OCI-M1 (cell line): ENCODE data around the gene DTX4.

Source experiments
- DNase-seq: peaks from one replicate; lab custom pipeline; 2025; lab: John Stamatoyannopoulos, UW

The DTX4 gene

GRCh38 chr11:59171508-59172322, at the start of gene DTX4:
TSS of gene DTX4 (plus strand) at chr11:59172132. CDS start at chr11:59172596, 464 bp downstream.
- DNase-seq, result peak; percentile 92

DNA sequence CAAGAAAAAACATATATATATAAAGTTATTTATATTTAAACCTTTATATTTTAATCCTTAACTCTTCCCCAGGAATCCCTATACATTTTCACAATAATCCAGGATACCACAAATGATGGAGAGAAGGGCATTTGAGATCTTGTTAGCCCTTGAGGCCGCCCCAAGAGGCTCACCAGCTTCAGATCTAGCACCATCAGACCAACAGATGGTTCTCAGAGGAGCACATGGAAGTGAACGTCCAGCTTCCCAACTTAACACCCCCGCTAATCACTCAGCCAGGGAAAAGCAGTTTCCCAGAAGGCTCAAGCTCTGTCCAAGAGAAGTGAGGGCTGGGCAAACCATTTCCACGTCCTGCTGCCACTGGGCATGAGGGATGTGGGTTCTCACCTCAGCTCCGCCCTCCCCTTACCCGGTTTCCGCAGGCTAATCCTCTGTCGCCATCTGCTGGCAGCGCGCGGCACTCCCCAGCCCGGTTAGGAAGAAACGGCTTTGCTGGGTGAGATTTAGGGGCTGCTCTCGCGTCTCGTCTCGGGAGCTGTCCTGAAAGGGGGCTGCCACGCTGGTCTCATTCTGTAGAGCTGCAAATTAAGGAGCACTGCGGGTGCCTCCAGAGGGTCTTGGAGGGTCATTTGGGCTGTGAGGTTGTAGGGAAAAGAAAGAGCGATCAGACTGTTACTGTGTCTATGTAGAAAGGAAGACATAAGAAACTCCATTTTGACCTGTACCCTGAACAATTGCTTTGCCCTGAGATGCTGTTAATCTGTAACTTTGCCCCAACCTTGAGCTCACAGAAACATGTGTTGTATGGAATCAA, 36.1 kb upstream of the DTX4 start:
- peak; percentile 88 for DNase-seq

GRCh38 chr11:59136551-59136950, 35.4 kb upstream of the DTX4 start:
- DNase-seq, result peak; percentile 83

DNA sequence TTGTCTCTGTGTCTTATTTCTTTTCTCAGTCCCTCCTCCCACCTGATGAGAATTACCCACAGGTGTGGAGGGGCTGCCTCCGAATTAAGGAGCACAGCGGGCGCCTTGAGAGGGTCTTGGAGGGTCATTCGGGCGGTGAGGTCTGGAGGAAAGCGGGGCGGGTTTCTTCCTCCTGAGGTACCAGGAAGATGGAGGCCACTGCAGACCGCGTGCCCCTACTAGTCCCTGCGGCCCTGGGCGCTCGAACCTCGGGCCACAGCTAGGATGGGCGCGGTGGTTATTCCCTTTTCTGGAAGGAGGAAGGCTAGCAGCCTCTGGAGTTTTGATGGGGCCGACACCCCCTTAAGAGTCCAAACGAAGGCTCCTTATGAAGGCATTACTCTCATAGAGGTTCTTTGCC, 34.7 kb upstream of the DTX4 start:
- no peak for DNase-seq

GRCh38 chr11:59138643-59139042, 33.3 kb upstream of the DTX4 start:
- DNase-seq, result no peak

GRCh38 chr11:59141191-59141590, 30.7 kb upstream of the DTX4 start:
- DNase-seq, result no peak

DNA sequence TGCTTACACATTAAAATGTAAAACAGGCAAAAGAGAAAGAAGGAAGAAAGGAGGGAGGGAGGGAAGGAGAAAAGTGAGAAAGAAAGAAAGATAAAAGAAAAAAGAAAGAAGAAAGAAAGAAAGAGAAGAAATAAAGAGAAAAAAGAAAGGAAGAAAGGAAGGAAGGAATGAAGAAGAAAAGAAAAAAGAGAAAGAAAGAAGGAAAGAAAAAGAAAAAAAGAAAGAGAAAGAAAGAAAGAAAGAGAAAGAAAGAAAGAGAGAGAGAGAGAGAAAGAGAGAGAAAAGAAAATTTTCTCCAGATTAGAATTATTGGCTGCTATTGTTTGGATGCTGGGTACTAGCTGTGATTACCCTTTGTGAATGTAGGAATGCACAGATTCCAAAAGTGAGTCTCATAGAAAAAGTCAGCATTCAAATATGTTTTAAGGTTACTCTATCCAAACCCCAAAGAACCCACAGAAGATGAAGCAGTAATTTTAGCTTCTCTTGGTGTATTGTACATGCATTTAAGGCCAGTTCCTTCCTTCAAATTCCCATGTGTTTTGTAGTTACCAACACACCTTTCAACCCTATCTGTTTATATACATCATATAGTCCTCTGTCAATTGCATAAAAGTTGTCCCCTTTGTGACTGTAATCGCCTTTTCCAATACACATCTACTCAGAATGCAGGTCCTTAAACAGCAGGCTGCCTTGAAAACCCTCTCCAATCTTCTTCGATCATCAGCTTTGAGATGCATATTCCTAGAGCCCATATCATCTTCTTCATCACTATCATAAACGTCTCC, 30.1 kb upstream of the DTX4 start:
- no peak for DNase-seq

- DNase-seq, result peak; percentile 90
Observed at GRCh38 chr11:59142530-59143507, 29.1 kb upstream of the DTX4 start, which contains the start of gene FAM111A. TSS of gene FAM111A (plus strand) at chr11:59142856. CDS start at chr11:59148873, 6,017 bp downstream.

DNA sequence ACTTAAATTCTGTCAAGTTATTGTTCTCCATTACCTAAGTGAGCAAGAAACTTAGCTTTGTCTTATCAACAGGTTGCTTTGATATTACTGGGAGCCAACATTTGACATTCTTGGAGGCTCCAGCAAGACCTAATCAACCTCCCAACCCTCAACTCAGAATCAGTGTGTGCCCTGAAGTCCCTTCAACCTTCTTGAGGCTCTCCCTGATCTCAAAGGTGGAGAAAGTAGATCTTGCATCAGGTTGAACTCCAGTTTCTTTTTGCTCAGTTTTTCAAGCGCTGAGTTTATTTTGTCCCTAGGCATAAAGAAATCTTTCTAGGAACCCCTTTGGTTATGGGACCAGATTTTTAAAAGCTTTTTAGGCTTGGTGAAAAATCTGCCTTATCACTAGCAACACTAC, 27.8 kb upstream of the DTX4 start:
- DNase-seq, result peak; percentile 64

- peak; percentile 96 for DNase-seq
Observed at GRCh38 chr11:59144579-59145345, 27.2 kb upstream of the DTX4 start.

DNA sequence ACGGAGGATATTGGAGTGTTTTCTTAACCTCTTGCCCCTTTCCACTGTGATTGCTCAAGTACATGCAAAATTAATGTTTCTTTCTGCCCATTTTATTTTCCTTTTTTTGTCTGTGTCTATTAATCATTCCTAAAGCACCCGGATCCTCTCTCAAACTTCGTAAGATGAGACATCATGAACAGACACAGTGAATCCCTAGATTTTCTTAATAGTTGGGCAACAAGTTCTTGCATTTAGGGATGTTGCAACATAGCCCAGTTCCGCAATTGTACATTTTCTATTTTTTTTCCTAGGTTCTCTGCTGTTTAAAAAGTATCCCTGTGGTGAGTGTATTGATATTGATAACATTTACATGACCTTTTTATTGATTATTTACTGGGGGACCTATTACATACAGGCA, 26.4 kb upstream of the DTX4 start:
- peak; percentile 63 for DNase-seq

DNA sequence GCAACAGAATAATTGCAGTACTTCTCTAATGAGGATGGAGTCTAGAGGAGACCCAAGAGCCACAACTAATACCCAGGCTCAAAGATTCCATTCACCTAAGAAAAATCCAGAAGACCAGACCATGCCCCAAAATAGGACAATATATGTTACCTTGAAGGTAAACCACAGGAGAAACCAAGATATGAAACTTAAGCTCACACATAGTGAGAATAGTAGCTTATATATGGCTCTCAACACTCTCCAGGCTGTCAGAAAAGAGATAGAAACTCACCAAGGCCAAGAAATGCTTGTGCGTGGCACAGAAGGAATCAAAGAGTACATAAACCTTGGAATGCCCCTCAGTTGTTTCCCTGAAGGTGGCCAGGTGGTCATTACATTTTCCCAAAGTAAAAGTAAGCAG, 20.2 kb upstream of the DTX4 start:
- no peak for DNase-seq

DNA sequence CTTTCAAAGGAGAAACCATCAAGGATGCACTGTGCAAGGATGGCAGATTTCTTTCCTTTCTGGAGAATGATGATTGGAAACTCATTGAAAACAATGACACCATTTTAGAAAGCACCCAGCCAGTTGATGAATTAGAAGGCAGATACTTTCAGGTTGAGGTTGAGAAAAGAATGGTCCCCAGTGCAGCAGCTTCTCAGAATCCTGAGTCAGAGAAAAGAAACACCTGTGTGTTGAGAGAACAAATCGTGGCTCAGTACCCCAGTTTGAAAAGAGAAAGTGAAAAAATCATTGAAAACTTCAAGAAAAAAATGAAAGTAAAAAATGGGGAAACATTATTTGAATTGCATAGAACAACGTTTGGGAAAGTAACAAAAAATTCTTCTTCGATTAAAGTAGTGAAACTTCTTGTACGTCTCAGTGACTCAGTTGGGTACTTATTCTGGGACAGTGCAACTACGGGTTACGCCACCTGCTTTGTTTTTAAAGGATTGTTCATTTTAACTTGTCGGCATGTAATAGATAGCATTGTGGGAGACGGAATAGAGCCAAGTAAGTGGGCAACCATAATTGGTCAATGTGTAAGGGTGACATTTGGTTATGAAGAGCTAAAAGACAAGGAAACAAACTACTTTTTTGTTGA, 19.5 kb upstream of the DTX4 start:
- DNase-seq, result no peak

- no peak for DNase-seq
Observed at GRCh38 chr11:59154610-59155009, 17.3 kb upstream of the DTX4 start.

DNA sequence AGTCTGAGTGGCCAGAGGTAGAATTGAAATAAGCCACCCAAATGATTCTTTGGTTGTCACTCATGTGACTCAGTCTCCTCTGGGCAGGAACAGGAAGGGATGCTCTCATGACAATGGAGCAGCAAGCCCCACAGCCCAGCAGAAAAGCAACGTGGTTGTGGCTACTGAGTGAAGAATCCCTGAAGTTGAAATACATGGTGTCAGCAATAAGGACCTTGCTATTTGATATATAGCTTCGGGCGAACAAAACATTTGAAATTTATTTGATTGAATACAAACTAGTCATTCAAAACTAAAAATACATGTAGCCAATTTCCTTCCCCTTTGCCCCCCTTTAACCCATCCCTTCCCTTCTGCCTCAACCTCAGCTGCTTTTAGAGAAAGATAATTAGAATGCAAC, 14.5 kb upstream of the DTX4 start:
- no peak for DNase-seq

GRCh38 chr11:59158206-59159068, 13.5 kb upstream of the DTX4 start:
- peak; percentile 85 for DNase-seq

DNA sequence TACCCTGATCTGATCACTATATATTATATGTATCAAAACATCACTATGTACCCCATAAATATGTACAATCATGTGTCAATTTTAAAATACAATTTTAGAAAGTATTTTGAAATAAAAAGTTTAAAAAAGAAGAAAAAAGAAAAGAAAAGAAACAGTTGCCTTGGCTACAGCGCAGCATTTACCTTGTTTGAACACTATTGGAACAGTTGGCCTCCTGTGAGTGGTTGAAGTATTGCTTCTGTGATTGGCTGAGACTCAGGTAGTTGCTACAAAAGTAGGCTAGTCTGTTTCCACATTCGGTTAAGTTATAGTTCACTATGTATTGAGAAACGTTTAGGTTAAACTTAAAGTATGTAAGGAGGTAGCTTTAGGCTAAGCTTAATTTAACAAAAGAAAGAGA, 7.9 kb upstream of the DTX4 start:
- DNase-seq, result no peak

DNA sequence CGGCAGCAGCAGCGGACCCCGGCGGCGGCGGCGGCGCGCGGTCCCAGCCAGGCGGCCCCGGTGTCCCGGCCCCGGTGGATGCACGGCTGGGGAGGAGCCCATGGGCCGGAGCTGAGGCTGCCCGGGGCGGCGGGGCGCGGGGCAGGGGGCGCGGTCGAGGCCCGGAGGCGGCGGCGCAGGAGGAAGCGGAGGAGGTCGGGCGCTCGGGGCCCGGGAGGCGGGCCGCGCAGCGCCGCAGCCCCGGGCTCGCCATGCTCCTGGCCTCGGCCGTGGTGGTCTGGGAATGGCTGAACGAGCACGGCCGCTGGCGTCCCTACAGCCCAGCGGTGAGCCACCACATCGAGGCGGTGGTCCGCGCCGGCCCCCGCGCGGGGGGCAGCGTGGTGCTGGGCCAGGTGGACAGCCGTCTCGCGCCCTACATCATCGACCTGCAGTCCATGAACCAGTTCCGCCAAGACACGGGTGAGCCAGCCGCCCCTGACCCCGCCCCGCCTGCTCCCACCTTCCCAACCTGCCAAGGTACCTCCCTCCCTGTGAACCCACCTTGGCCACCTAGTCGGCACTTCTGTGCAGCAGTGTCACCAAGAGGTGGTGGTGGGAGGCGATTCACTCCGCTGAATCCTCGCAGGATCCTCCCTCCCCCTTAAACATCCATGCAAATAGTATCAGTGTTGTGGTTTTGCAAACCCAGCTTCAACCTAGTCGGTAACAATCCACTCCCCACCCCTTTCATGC, 580 bp downstream of the DTX4 start:
- DNase-seq, result no peak
